Lower leg skin (tissue), 3 donors: Measurements from ENCODE around the gene PEX11B.

ENCODE experiments used
- CTCF ChIP-seq, 3 donors: fragments of 450-650 bp; IDR thresholded peaks; one replicate each; pipeline ENCODE4 v1.5.1; 2016; ENCODE audit warnings: antibody characterized with exemption in 3 of 3, mild to moderate bottlenecking in 3 of 3, moderate library complexity in 2 of 3
- POLR2A ChIP-seq, 2 donors: fragments of 450-650 bp; IDR thresholded peaks; one replicate each; pipeline ENCODE4 v1.6.1; 2016 to 2017; ENCODE audit warnings: antibody characterized with exemption in 2 of 2, mild to moderate bottlenecking in 1 of 2, moderate library complexity in 1 of 2

- no peak for TF ChIP-seq CTCF (IDR thresholded peaks at IDR 0.05)
- TF ChIP-seq POLR2A (IDR thresholded peaks at IDR 0.05), result no peak
Observed at GRCh38 chr1:145956361-145956760, 37.8 kb upstream of the PEX11B start.
